SK-N-SH (cell line): ENCODE data around the gene CCDC78. TPM values are rescaled to one million over a fixed set of nuclear protein-coding genes. Genes with fewer than 3 reads are reported as not detected.

Source experiments
- CTCF ChIP-seq: fragments of 200-600 bp; sonication (generic); IDR thresholded peaks from 2 replicates; pipeline ENCODE4 v1.6.1; 2017; ENCODE audit warnings: antibody characterized with exemption, mild to moderate bottlenecking, moderate library complexity
- ELF1 ChIP-seq: IDR thresholded peaks from 2 replicates; pipeline ENCODE4 v1.4.0; 2012
- EZH2phosphoT487 ChIP-seq: fragments of 200-600 bp; sonication (generic); IDR thresholded peaks from 2 replicates; pipeline ENCODE4 v1.6.1; 2017; ENCODE audit warnings: low read depth, mixed run types, mild to moderate bottlenecking, antibody characterized with exemption, moderate library complexity, borderline replicate concordance
- GABPA ChIP-seq: IDR thresholded peaks from 2 replicates; pipeline ENCODE4 v1.4.0; 2012; ENCODE audit warnings: low read depth, mild to moderate bottlenecking
- IRF3 ChIP-seq: fragments of 150-350 bp; IDR thresholded peaks from 2 replicates; pipeline ENCODE4 v1.6.1; 2016; ENCODE audit warnings: mild to moderate bottlenecking, low read depth, low read length
- MEF2A ChIP-seq: IDR thresholded peaks from 2 replicates; pipeline ENCODE4 v1.4.0; 2012; ENCODE audit warnings: low read depth, borderline replicate concordance
- MXI1 ChIP-seq: IDR thresholded peaks from 2 replicates; pipeline ENCODE4 v1.6.1; 2012; ENCODE audit warnings: mild to moderate bottlenecking, low read depth, low read length, improper control_type of control experiment
- NFIC ChIP-seq: IDR thresholded peaks from 2 replicates; pipeline ENCODE4 v1.4.0; 2012; ENCODE audit warnings: borderline replicate concordance
- NRF1 ChIP-seq: IDR thresholded peaks from 2 replicates; pipeline ENCODE4 v1.6.1; 2012; ENCODE audit warnings: low read depth, mild to moderate bottlenecking, low read length
- PBX3 ChIP-seq: IDR thresholded peaks from 2 replicates; pipeline ENCODE4; 2012
- POLR2AphosphoS5 ChIP-seq: IDR thresholded peaks from 2 replicates; pipeline ENCODE4 v1.6.1; 2012; ENCODE audit warnings: low read depth, low read length
- RCOR1 ChIP-seq: fragments of 150-350 bp; IDR thresholded peaks from 2 replicates; pipeline ENCODE4 v1.6.1; 2017; ENCODE audit warnings: antibody characterized with exemption, low read length
- RXRA ChIP-seq: IDR thresholded peaks from 2 replicates; pipeline ENCODE4 v1.4.0; 2012; ENCODE audit warnings: low read depth, mild to moderate bottlenecking, borderline replicate concordance
- SIN3A ChIP-seq: IDR thresholded peaks from 2 replicates; pipeline ENCODE4 v1.6.1; 2012; ENCODE audit warnings: low read depth, mild to moderate bottlenecking, low read length, moderate library complexity, borderline replicate concordance
- USF1 ChIP-seq: IDR thresholded peaks from 2 replicates; pipeline ENCODE4 v1.4.0; 2012; ENCODE audit warnings: low read depth, borderline replicate concordance
- YY1 ChIP-seq: IDR thresholded peaks from 2 replicates; pipeline ENCODE4 v1.4.0; 2012; ENCODE audit warnings: low read depth, mild to moderate bottlenecking
- polyA plus RNA-seq, 3 experiments: library from polyadenylated mRNA; depleted of rRNA; stranded (reverse); fragments of >200 nt; gene quantifications; 2 replicates each; pipeline ENCODE4 v1.2.3, GENCODE V29; 2012

The CCDC78 gene
- polyA plus RNA-seq, 1 of the 3 experiments (the other 2 are of a cell fraction), result 15.4 TPM

GRCh38 chr16:678858-679813, 47.1 kb downstream of the CCDC78 start (continued):
- TF ChIP-seq RCOR1 (no peak), IRF3 (no peak), NRF1 (no peak), GABPA (no peak), NFIC (no peak), MEF2A (no peak), YY1 (no peak), CTCF (no peak), USF1 (0 out of 2 replicates have a peak, but pooled peaks have one; percentile 22), POLR2AphosphoS5 (peak; percentile 34; the same call in 1 of the 2 replicates), ELF1 (no peak), SIN3A (no peak), PBX3 (no peak), RXRA (no peak), MXI1 (peak; percentile 74; the same call in 1 of the 2 replicates), EZH2phosphoT487 (no peak)
- TF ChIP-seq, all 33 proteins: peak for 7
